ENCODE measurements around the gene IGFL1.
"Not testable (repeated sequence)": the region's sequence is repeated elsewhere in the genome, so short reads cannot be mapped to it uniquely, and the experiment has no call there.

- TF ChIP-seq, protein P1, sequence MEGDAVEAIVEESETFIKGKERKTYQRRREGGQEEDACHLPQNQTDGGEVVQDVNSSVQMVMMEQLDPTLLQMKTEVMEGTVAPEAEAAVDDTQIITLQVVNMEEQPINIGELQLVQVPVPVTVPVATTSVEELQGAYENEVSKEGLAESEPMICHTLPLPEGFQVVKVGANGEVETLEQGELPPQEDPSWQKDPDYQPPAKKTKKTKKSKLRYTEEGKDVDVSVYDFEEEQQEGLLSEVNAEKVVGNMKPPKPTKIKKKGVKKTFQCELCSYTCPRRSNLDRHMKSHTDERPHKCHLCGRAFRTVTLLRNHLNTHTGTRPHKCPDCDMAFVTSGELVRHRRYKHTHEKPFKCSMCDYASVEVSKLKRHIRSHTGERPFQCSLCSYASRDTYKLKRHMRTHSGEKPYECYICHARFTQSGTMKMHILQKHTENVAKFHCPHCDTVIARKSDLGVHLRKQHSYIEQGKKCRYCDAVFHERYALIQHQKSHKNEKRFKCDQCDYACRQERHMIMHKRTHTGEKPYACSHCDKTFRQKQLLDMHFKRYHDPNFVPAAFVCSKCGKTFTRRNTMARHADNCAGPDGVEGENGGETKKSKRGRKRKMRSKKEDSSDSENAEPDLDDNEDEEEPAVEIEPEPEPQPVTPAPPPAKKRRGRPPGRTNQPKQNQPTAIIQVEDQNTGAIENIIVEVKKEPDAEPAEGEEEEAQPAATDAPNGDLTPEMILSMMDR (IDR thresholded peaks at IDR 0.05) = not testable (repeated sequence)
- not testable (repeated sequence) for TF ChIP-seq POLR2A, POLR2AphosphoS5 (IDR thresholded peaks at IDR 0.05)
Measured at GRCh38 chr19:46233871-46234270, 4.3 kb downstream of the IGFL1 start.

Measured in prostate gland (tissue), 2 donors.